ENCODE results near the gene PEAR1.

The PEAR1 gene

GRCh38 chr1:156901966-156902915 is 8.7 kb downstream of the PEAR1 start:
- no peak for DNase-seq

GRCh38 chr1:156903328-156904091 is 10.0 kb downstream of the PEAR1 start:
- DNase-seq: no peak

- DNase-seq: no peak
These were observed 10.9 kb downstream of the PEAR1 start for GRCh38 chr1:156904187-156904959.

- DNase-seq: no peak
These were observed 11.7 kb downstream of the PEAR1 start for GRCh38 chr1:156905176-156905575.

GRCh38 chr1:156905651-156906050 is 12.1 kb downstream of the PEAR1 start:
- DNase-seq: no peak

- no peak for DNase-seq
These were observed 12.8 kb downstream of the PEAR1 start for GRCh38 chr1:156906206-156906906.

GRCh38 chr1:156908541-156908940 is 15.0 kb downstream of the PEAR1 start:
- no peak for DNase-seq

GRCh38 chr1:156908955-156909354 is 15.4 kb downstream of the PEAR1 start:
- DNase-seq: no peak

GRCh38 chr1:156909671-156910070 is 16.2 kb downstream of the PEAR1 start:
- no peak for DNase-seq

- peak; percentile 72 for DNase-seq
These were observed 16.8 kb downstream of the PEAR1 start for GRCh38 chr1:156910309-156910782.

- DNase-seq: no peak
These were observed 18.2 kb downstream of the PEAR1 start for GRCh38 chr1:156911577-156912298.

GRCh38 chr1:156912310-156912709 is 18.8 kb downstream of the PEAR1 start:
- no peak for DNase-seq

GRCh38 chr1:156912861-156913808 is 19.6 kb downstream of the PEAR1 start:
- DNase-seq: no peak

GRCh38 chr1:156913809-156914387 is 20.4 kb downstream of the PEAR1 start:
- DNase-seq: no peak

GRCh38 chr1:156914440-156914856 is 20.9 kb downstream of the PEAR1 start:
- DNase-seq: no peak

GRCh38 chr1:156920233-156921052 is 26.9 kb downstream of the PEAR1 start, which contains the start of gene LRRC71:
TSS of gene LRRC71 (plus strand) at chr1:156920632. CDS start at chr1:156920804, 172 bp downstream.
- peak; percentile 85 for DNase-seq

- DNase-seq: no peak
These were observed 27.6 kb downstream of the PEAR1 start for GRCh38 chr1:156921053-156921529.

- no peak for DNase-seq
These were observed 29.6 kb downstream of the PEAR1 start for GRCh38 chr1:156922986-156923669.
